Measurements from ENCODE around the gene PLAU. TPM values are rescaled to one million over a fixed set of nuclear protein-coding genes. Genes with fewer than 3 reads are reported as not detected.
A peak's percentile ranks its signal among the peaks of the same experiment; 100 is the strongest.

Gene PLAU
- total RNA-seq, 1 experiment from 2014 or later = 25.4 TPM

DNA sequence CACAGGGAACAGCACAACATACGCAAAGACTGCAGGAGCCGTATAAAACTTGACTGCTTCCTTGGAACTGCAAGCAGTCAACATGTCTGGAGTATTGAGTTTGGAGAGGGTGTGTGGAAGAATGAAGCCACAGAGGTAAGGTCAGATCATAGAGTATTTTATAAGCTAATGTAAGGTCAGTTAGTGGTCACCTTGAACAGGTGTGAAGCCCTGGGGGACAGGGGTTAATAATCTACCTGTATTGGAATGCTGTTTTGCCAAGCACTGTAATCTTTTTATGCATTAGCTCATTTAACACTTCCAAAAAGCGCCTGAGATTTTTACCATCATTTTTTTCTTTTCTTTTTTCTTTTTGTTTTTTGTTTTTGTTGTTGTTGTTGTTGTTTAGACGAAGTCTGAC, 23.1 kb downstream of the PLAU start:
- Histone ChIP-seq H3K4me3 (ENCODE audit: insufficient read depth, low read depth, low read length) (no peak overlapping the region), H3K36me3 (replicated peaks; ENCODE audit: control insufficient read depth, insufficient read depth, low read length) (no peaks in the 10 kb centered on the region), H3K27me3 (ENCODE audit: control insufficient read depth, insufficient read depth, low read length) (no peaks in the 10 kb centered on the region)
- DNase-seq = no peak

DNA sequence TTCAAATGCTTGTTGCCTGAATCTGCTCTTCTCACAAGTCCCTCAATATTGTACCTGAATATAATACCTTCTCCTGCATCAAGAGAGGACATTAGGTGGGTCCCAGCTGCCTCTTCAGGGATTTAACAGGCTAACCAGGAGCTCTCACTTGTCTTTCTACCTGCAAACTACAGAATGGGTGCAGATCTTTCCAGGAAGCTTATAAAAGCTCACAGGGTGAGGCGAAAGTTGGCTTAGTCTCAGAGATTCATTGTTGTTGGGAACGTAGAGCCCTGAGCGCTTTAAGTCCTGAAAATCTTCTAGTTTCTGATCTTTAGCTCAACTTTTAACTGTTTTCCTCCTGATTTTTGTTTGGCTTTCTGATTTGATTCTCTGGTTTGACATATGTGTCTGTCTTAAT, 25.0 kb downstream of the PLAU start:
- H3K4me3 ChIP-seq (ENCODE audit: insufficient read depth, low read depth, low read length) = no peak overlapping the region
- H3K36me3 ChIP-seq (replicated peaks; ENCODE audit: control insufficient read depth, insufficient read depth, low read length) = no peaks in the 10 kb centered on the region
- DNase-seq = no peak
- H3K27me3 ChIP-seq (ENCODE audit: control insufficient read depth, insufficient read depth, low read length) = peaks cover 2% of the 10 kb centered on the region

DNA sequence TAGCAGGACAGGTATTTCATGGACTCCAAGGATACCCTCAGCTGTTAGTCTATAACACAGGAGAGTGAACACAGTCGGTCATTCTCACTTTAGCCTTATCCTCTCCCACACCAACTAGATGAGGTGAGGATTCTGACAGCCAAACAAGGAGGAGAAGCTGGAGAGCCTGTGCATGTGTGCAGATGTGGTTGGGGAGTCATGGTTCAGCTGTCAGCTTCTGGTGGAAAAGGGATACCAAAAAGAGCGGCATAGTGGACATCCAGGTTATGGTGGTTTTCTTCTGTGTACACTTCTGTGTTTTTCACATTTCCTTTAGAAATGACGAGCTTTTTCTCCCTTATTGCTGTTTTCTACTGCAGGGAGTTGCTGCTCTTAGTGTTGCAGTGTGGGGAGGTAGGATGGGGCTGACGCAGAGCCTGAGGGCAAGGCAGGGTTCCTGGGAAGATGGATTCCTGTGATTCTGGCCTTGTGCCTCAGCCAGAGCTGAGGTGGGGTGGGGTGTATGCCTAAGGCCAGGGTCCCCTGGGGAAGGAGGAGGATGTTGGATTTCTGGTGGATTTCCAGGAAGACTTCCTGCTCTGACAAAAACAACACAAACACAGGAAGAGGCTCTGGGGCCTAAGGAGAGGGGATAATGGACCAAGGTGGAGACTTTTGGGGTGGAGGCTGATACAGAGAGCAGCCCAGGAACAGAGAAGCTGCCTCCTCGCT, 26.6 kb downstream of the PLAU start:
- DNase-seq = no peak
- H3K27me3 ChIP-seq (ENCODE audit: control insufficient read depth, insufficient read depth, low read length) = peaks cover 4% of the 10 kb centered on the region
- no peaks in the 10 kb centered on the region for H3K36me3 ChIP-seq (replicated peaks; ENCODE audit: control insufficient read depth, insufficient read depth, low read length)
- H3K4me3 ChIP-seq (ENCODE audit: insufficient read depth, low read depth, low read length) = no peak overlapping the region

DNA sequence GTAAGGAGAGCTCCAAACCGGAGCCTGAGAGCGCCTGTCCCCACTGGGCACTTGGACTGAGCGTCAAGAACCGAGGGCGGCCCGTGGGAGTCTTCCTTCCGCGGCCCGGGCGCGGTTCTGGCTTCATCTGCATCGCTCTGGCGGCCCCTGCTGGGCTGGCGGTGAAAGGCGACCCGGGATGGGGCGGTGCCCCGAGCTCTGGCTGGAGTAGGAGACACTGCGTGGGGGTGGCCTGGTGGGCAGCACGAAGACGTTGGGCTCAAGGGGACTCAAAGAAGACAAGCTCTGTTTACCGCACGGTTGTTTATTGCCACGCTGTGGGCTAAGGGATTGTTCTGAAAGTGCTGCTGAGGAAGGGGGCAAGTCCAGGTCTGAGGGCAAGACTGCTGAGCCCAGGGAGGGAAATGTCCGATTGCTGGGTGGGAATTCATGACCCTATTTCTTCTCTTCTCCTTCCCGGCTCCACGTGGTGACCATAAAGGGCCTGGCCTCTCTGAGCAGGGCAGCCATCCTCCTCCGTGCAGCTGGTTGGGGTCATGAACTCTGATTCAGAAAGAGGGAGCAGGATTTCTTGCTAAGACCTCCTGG, 29.8 kb downstream of the PLAU start:
- Histone ChIP-seq H3K4me3 (ENCODE audit: insufficient read depth, low read depth, low read length) (no peak overlapping the region), H3K36me3 (replicated peaks; ENCODE audit: control insufficient read depth, insufficient read depth, low read length) (no peaks in the 10 kb centered on the region)
- DNase-seq = peak; percentile 94

DNA sequence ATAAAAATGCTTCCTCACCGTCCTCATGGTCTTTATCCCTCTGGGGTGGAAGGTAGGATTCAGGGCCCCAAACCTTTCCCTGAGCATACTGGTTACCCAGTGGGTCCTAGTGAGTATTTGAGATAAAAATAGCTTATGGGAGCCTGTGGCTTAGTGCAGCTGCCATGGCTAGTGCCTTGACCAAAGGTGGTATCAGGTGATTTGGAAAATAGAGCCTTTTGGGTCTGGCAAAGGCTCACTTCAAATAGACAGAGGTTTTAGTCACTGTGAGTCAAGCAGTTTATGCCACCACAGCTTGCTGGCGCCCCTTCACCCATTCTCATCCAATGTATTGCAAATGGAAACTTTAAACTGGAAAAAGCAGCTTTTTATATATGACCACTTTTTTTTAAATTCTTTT, 30.4 kb downstream of the PLAU start:
- DNase-seq = no peak
- Histone ChIP-seq H3K4me3 (ENCODE audit: insufficient read depth, low read depth, low read length) (no peak overlapping the region), H3K36me3 (replicated peaks; ENCODE audit: control insufficient read depth, insufficient read depth, low read length) (no peaks in the 10 kb centered on the region), H3K27me3 (ENCODE audit: control insufficient read depth, insufficient read depth, low read length) (peaks cover 4% of the 10 kb centered on the region)

More for the DNA sequence above, 29.8 kb downstream of the PLAU start:
- peaks cover 4% of the 10 kb centered on the region for H3K27me3 ChIP-seq (ENCODE audit: control insufficient read depth, insufficient read depth, low read length)

DNA sequence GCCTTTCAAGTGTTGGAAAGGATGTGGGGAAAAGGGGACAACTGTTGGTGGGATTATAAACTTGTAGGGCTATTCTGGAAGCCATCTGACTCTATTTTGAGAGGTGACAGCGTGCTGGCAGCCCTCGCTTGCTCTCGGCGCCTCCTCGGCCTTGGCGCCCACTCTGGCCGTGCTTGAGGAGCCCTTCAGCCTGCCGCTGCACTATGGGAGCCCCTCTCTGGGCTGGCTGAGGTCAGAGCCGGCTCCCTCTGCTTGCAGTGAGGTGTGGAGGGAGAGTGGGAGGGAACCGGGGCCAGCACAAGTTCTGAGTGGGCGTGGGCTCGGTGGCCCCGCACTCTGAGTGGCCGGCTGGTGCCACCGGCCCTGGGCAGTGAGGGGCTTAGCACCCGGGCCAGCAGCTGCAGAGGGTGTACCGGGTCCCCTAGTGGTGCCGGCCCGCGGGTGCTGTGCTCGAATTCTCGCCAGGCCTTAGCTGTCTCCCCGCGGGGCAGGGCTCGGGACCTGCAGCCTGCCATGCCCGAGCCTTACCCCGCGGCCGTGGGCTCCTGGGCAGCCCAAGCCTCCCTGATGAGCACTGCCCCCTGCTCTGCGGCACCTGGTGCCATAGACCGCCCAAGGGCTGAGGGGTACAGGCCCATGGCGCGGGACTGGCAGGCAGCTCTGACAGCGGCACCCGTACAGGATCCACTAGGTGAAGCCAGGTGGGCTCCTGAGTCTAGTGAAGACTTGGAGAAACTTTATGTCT, 33.6 kb downstream of the PLAU start:
- no peak for DNase-seq

DNA sequence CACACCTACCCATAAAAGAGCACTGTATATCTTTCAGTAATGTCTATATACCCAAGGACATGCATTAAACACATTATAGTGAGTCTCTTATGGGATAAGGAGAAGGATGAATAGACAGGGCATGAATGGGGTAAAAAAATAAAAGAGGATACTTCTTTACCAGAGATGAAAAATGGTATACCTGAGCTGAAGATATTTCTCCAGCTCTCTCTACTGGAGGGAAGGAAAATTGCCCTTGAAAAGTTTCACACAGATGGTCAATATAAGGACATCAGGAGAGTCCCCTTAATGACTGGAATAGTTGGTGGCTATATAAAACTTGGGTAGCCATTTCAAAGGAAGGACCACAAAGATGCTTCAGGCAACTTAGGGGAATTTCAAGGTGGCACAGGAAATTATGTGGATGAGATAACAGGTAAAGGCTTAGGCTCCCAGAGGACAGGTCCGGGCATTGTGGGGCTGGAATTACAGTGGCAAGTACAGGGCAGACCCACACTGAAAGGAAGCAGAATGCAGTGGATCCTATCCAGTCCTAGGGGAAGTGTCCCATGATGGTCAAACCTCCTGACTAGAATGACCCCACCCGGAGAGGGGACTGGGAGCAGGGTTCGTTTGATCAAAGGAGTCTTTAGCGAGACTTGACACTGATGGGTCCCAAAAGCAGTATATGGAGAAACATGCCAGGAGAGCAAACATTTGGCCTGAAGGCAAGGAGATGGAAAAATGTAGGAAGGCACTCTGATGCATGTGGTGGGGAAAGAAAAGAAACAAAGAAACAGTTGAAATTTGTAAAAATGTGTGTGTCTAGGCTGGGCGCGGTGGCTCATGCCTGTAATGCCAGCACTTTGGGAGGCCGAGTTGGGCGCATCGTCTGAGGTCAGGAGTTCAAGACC, 35.6 kb downstream of the PLAU start:
- Histone ChIP-seq H3K36me3 (replicated peaks; ENCODE audit: control insufficient read depth, insufficient read depth, low read length) (no peaks in the 10 kb centered on the region), H3K4me3 (ENCODE audit: insufficient read depth, low read depth, low read length) (no peak overlapping the region), H3K27me3 (ENCODE audit: control insufficient read depth, insufficient read depth, low read length) (no peaks in the 10 kb centered on the region)
- peak; percentile 41 for DNase-seq

More for the DNA sequence above, 33.6 kb downstream of the PLAU start:
- Histone ChIP-seq H3K4me3 (ENCODE audit: insufficient read depth, low read depth, low read length) (no peak overlapping the region), H3K36me3 (replicated peaks; ENCODE audit: control insufficient read depth, insufficient read depth, low read length) (no peaks in the 10 kb centered on the region), H3K27me3 (ENCODE audit: control insufficient read depth, insufficient read depth, low read length) (peaks cover 4% of the 10 kb centered on the region)

DNA sequence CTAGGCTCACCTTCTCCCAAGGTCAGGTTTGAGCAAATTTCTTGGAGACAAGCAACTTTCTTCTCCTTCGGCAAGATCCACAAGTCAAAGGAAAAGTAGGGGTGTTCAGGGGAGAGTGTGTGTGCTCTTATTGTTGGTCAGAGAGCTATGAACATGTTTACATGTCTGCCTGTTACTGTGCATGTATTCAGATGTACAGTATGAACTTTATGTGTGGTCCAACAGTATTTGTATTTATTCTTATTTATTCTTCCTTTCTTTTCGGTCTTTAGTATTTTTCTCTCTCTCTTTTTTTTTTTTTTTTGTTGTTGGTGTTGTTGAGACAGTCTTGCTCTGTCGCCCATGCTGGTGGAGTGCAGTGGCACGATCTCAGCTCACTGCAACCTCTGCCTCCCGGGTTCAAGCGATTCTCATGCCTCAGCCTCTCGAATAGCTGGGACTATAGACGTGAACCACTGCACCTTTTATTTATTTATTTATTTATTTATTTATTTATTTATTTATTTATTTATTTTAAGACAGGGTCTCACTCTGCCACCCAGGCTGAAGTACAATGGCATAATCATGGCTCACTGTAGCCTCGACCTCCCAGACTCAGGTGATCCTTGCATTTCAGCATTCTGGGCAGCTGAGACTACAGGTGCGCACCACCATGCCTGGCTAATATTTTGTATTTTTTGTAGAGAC, 38.2 kb downstream of the PLAU start:
- Histone ChIP-seq H3K4me3 (ENCODE audit: insufficient read depth, low read depth, low read length) (no peak overlapping the region), H3K27me3 (ENCODE audit: control insufficient read depth, insufficient read depth, low read length) (no peaks in the 10 kb centered on the region), H3K36me3 (replicated peaks; ENCODE audit: control insufficient read depth, insufficient read depth, low read length) (no peaks in the 10 kb centered on the region)
- DNase-seq = no peak

DNA sequence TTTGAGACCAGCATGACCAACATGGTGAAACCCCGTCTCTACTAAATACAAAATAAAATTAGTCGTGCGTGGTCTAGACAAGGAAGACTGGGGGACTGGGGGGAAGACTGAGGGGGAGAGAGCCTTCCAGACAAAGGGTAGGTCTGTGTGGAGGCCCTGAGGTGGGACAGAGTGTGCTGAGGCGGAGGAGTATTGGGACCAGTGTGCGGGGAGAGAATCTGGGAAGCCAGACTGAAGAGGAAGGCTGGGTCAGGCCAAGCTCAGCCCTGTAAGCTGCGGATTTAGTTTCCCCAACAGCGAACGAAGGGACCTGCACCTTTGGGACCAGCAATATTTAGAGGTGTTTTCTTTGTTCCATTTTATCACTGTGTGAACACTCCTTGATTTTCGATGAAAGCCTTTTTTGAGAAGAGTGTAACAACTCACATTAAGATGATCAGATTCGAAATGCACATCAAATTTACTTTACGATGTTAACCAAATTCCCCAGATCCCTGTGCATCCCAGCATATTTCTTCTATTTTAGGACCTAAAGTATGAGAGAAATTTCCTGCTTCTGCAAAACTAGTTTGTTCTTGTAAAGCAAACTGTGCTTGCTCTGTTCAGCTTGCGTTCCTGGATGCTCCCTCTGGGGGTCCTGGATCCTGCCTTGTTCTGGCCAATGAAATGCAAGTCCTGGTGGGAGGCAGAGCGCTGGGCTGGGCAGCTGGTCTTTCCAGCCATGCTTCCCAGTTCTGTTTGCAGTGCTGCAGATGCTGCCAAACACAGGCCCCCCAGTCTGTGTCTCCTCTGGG, 39.4 kb downstream of the PLAU start:
- H3K27me3 ChIP-seq (ENCODE audit: control insufficient read depth, insufficient read depth, low read length) = no peaks in the 10 kb centered on the region
- peak; percentile 79 for DNase-seq
- no peaks in the 10 kb centered on the region for H3K36me3 ChIP-seq (replicated peaks; ENCODE audit: control insufficient read depth, insufficient read depth, low read length)
- no peak overlapping the region for H3K4me3 ChIP-seq (ENCODE audit: insufficient read depth, low read depth, low read length)

DNA sequence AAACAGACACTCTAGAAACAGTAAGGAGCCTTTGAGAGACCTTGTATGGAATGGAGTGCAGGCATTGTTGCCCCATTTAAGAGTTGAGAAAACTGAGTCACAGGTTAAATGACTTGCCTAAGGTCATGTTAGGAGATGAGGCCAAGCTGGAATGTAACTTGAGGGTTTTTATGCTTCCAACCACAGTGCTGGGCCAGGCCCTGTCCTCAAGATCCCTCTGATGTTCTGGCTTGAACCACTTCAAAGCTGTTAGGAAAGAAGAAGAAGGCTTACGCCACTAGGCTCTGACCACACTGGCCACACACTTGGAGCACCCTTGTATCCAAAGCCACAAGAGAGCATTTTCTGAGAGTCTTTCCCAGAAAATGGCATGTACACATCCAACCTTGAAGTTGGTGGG, 42.7 kb downstream of the PLAU start:
- no peak for DNase-seq
- H3K36me3 ChIP-seq (replicated peaks; ENCODE audit: control insufficient read depth, insufficient read depth, low read length) = no peaks in the 10 kb centered on the region
- no peaks in the 10 kb centered on the region for H3K27me3 ChIP-seq (ENCODE audit: control insufficient read depth, insufficient read depth, low read length)
- H3K4me3 ChIP-seq (ENCODE audit: insufficient read depth, low read depth, low read length) = no peak overlapping the region

DNA sequence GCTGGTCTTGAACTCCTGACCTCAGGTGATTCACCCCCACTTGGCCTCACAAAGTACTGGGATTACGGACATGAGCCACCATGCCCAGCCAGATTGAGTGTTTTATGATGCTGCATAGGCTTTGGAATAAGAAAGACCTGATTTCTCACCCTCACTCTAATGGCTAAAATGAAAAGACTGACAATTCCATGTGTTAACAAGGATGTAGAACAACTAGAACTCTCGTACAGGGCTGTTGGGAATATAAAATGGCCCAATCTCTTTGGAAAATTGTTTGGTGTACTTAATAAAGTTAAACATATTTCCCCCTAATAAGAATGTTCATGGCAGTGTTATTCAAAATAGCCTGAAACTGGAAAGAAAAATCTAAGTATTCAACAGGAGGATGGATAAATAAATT, 43.8 kb downstream of the PLAU start:
- DNase-seq = no peak
- no peaks in the 10 kb centered on the region for H3K27me3 ChIP-seq (ENCODE audit: control insufficient read depth, insufficient read depth, low read length)
- H3K36me3 ChIP-seq (replicated peaks; ENCODE audit: control insufficient read depth, insufficient read depth, low read length) = no peaks in the 10 kb centered on the region
- H3K4me3 ChIP-seq (ENCODE audit: insufficient read depth, low read depth, low read length) = no peak overlapping the region

DNA sequence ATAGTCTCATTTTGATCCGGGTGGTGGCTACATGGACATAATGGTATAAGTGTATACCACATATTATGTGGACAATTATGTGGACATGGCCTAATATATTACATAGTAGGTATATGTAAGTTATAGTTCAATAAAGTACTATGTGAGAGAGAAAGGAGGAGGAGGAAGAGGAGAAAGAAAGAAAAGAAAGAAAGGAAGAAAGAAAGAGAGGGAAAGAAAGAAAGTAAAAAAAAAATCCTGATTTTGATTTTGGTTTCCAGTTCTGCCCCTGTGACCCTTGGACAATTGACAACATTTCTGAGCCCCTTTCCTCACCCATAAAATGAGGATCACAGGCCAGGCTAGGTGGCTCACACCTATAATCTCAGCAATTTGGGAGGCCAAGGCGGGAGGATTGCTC, 44.8 kb downstream of the PLAU start:
- Histone ChIP-seq H3K36me3 (replicated peaks; ENCODE audit: control insufficient read depth, insufficient read depth, low read length) (no peaks in the 10 kb centered on the region), H3K27me3 (ENCODE audit: control insufficient read depth, insufficient read depth, low read length) (no peaks in the 10 kb centered on the region), H3K4me3 (ENCODE audit: insufficient read depth, low read depth, low read length) (no peak overlapping the region)
- no peak for DNase-seq

DNA sequence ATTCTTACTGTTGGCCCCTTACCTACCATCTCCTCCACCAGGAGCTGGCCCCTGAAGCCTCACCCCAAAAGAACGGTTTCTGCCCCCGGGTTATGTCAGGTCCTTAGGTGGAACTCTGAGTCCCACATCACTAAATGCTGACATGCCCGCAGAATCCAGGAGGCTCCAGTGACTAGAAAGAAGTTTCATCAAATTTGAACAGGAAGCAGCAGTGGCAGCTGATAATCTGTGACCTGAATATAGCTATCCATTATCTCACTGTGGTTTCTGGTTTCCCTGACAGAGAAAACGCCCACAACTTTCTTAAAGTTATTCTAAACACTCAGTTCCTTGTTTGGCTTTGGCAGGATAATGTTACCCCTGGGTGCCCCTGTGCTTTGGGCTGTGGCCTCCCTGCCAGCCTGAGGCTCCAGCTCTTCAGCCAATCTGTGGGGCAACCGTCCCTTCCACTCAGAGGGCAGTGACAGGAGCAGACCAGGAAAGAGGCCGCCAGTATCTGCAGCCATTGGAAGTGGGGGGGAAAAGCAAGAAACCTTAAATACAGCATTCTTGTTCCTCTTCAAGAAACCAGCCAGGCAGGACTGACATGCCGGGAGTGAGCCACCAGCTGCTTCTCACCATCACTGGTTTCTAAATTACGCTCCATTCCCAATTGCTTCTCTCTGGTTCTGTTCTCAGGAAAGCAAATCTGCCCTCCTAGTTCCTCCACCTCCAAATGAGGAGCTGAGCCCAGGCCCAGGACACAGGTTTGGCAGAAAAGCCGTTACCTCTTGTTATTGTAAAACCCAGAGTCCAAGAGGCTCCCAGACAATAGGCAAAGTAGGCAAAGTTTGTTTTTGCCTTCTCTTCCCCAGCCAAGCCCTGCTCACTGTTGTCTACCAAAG, 45.8 kb downstream of the PLAU start:
- DNase-seq = no peak
- Histone ChIP-seq H3K36me3 (replicated peaks; ENCODE audit: control insufficient read depth, insufficient read depth, low read length) (no peaks in the 10 kb centered on the region), H3K4me3 (ENCODE audit: insufficient read depth, low read depth, low read length) (no peak overlapping the region), H3K27me3 (ENCODE audit: control insufficient read depth, insufficient read depth, low read length) (no peaks in the 10 kb centered on the region)
